HCT116 (cell line): Measurements from ENCODE around the gene HS6ST3. TPM values are rescaled to one million over a fixed set of nuclear protein-coding genes. Genes with fewer than 3 reads are reported as not detected.

Source experiments
- ATAC-seq: fragments of 200-7000 bp; cut with Tn5 transposase; 2 replicates; pipeline ENCODE4 v1.9.1; 2020; ENCODE audit warnings: mild to moderate bottlenecking, moderate library complexity
- BruUV-seq: library from RNA; stranded (reverse); fragments of 400-500 nt; replicated peaks from 2 replicates; lab custom pipeline; 2021; lab: Mats Ljungman, UMichigan
- CTCF ChIA-PET: fragments of 300-600 bp; sonication (Branson Sonifier 250); formaldehyde crosslinking; loops from one replicate; lab custom pipeline; 2021; ENCODE audit warnings: antibody characterized with exemption; lab: Charles Lee
- POLR2A ChIA-PET: fragments of 300-600, 350-600 bp; sonication (Branson Sonifier 250); formaldehyde crosslinking; loops from one replicate; lab custom pipeline; 2021; ENCODE audit warnings: antibody characterized with exemption; lab: Charles Lee
- RAD21 ChIA-PET, 2 experiments: fragments of 300-600 bp; sonication (Branson Sonifier 250); formaldehyde crosslinking; loops; one replicate each; lab custom pipeline; 2023; ENCODE audit warnings: low total read pairs in 2 of 2; ENCODE audit not compliant: uncharacterized antibody in 2 of 2, unreplicated experiment in 2 of 2, low non-redundant PET in 1 of 2; lab: Charles Lee
- DNase-seq: peaks from one replicate; pipeline ENCODE4 v3.0.0-alpha.2; 2010; ENCODE audit warnings: low read depth, low spot score
- H2AFZ ChIP-seq: fragments of 200-600 bp; shearing (Covaris generic), sonication (generic); 2 replicates; pipeline ENCODE4 v1.6.1; 2017; ENCODE audit warnings: low read depth, mixed run types, mixed read lengths, antibody characterized with exemption, low read length; ENCODE audit not compliant: poor library complexity, severe bottlenecking
- H3K27ac ChIP-seq: 2 replicates; pipeline ENCODE4 v1.5.1; 2012; ENCODE audit warnings: low read depth, low read length
- H3K27me3 ChIP-seq: fragments of 200-600 bp; sonication (generic); 2 replicates; pipeline ENCODE4 v1.6.1; 2016; ENCODE audit warnings: mixed run types, low read length, mixed read lengths; ENCODE audit not compliant: insufficient read depth
- H3K36me3 ChIP-seq, 2 experiments: fragments of 200-500 bp in 1 of 2; fragments of 200-600 bp in 1 of 2; sonication (Bioruptor generic) in 1 of 2; sonication (generic) in 1 of 2; 2 replicates each; pipeline versions ENCODE4 v1.5.1 to v1.6.1; 2014 to 2016; ENCODE audit warnings: low read length in 2 of 2, inconsistent platforms in 1 of 2, mixed read lengths in 1 of 2, mixed run types in 1 of 2; ENCODE audit not compliant: insufficient read depth in 2 of 2, control insufficient read depth in 1 of 2
- H3K4me1 ChIP-seq, 2 experiments: fragments of 200-600 bp in 1 of 2; sonication (generic) in 1 of 2; 2 replicates each; pipeline versions ENCODE4 v1.5.1 to v1.6.1; 2012 to 2017; ENCODE audit warnings: low read length in 2 of 2, inconsistent platforms in 1 of 2, mild to moderate bottlenecking in 1 of 2, mixed read lengths in 1 of 2, mixed run types in 1 of 2, moderate library complexity in 1 of 2; ENCODE audit not compliant: insufficient read depth in 2 of 2, control insufficient read depth in 1 of 2
- H3K4me2 ChIP-seq: fragments of 200-600 bp; sonication (generic); 2 replicates; pipeline ENCODE4 v1.6.1; 2017; ENCODE audit warnings: mixed run types, low read length, mixed read lengths
- H3K4me3 ChIP-seq, 2 experiments: fragments of 200-600 bp in 1 of 2; sonication (generic) in 1 of 2; replicated peaks in 1 of 2; 2 replicates each; pipeline ENCODE4 v1.5.1; 2011 to 2016; ENCODE audit warnings: low read length in 2 of 2, control low read depth in 1 of 2, low read depth in 1 of 2, mild to moderate bottlenecking in 1 of 2, mixed read lengths in 1 of 2, mixed run types in 1 of 2
- H3K79me2 ChIP-seq: fragments of 200-600 bp; sonication (generic); 2 replicates; pipeline ENCODE4 v1.6.1; 2017; ENCODE audit warnings: mild to moderate bottlenecking, mixed run types, low read length, moderate library complexity, mixed read lengths; ENCODE audit not compliant: insufficient read depth
- H3K9ac ChIP-seq: fragments of 200-600 bp; sonication (generic); 2 replicates; pipeline ENCODE4 v1.6.1; 2016; ENCODE audit warnings: low read length, mixed read lengths
- H3K9me2 ChIP-seq: fragments of 200-600 bp; sonication (generic), shearing (Covaris generic); 2 replicates; pipeline ENCODE4 v1.6.1; 2017; ENCODE audit warnings: mixed run types, mild to moderate bottlenecking, moderate library complexity; ENCODE audit not compliant: insufficient read depth
- H3K9me3 ChIP-seq, 2 experiments: fragments of 200-500 bp in 1 of 2; fragments of 200-600 bp in 1 of 2; sonication (Bioruptor generic) in 1 of 2; sonication (generic) in 1 of 2; 2 replicates each; pipeline ENCODE4 v1.6.1; 2014 to 2017; ENCODE audit warnings: low read length in 2 of 2, mixed read lengths in 2 of 2, inconsistent platforms in 1 of 2, low read depth in 1 of 2, mild to moderate bottlenecking in 1 of 2, mixed run types in 1 of 2, moderate library complexity in 1 of 2; ENCODE audit not compliant: control insufficient read depth in 1 of 2, insufficient read depth in 1 of 2
- H4K20me1 ChIP-seq: fragments of 200-600 bp; sonication (generic), shearing (Covaris generic); 2 replicates; pipeline ENCODE4 v1.6.1; 2017; ENCODE audit warnings: mixed run types, mild to moderate bottlenecking, moderate library complexity; ENCODE audit not compliant: insufficient read depth
- EGR1 ChIP-seq: IDR thresholded peaks from 2 replicates; pipeline ENCODE4 v1.6.1; 2012; ENCODE audit warnings: low read depth
- ELF1 ChIP-seq: IDR thresholded peaks from 2 replicates; pipeline ENCODE4 v1.6.1; 2012; ENCODE audit warnings: low read depth, borderline replicate concordance
- EZH2 ChIP-seq: fragments of 200-600 bp; sonication (generic); IDR thresholded peaks from 2 replicates; pipeline ENCODE4 v1.6.1; 2017; ENCODE audit warnings: antibody characterized with exemption, mixed run types
- REST ChIP-seq: IDR thresholded peaks from 2 replicates; pipeline ENCODE4 v1.6.1; 2012; ENCODE audit warnings: low read depth
- YY1 ChIP-seq: IDR thresholded peaks from 2 replicates; pipeline ENCODE4 v1.6.1; 2011; ENCODE audit warnings: low read length, low read depth, moderate library complexity, mild to moderate bottlenecking; ENCODE audit not compliant: insufficient replicate concordance; ENCODE audit errors: extremely low read depth
- ZNF274 ChIP-seq: fragments of 200-500 bp; sonication (Bioruptor generic); IDR thresholded peaks from 2 replicates; pipeline ENCODE4 v1.6.1; 2014; ENCODE audit warnings: mild to moderate bottlenecking, low read depth, low read length, inconsistent platforms
- intact Hi-C: fragments of 100-400 bp; cut with micrococcal nuclease; formaldehyde crosslinking; loops from 2 replicates; pipeline ENCODE4 v1.10.0; 2022
- total RNA-seq: library from RNA; stranded (reverse); gene quantifications from one replicate; pipeline ENCODE4 v1.2.1, GENCODE V29; 2021; ENCODE audit not compliant: unreplicated experiment
- TF ChIP-seq, protein P1 (sequence below): IDR thresholded peaks from 2 replicates; pipeline ENCODE4 v1.6.1; 2012

HS6ST3 gene
- total RNA-seq, 1 experiment from 2014 or later = 0.10 TPM

GRCh38 chr13:96460609-96461008, 370.7 kb downstream of the HS6ST3 start:
- Histone ChIP-seq H3K79me2 (no peaks in the 10 kb centered on the region), H3K9me3 (no peaks in the 10 kb centered on the region), H3K36me3 (no peaks in the 10 kb centered on the region), H3K4me3 (no peak overlapping the region), H2AFZ (no peak overlapping the region), H3K27me3 (peaks cover 6% of the 10 kb centered on the region; the same call in 1 of the 2 replicates), H3K4me2 (no peak overlapping the region), H3K27ac (no peak overlapping the region), H3K9ac (no peak overlapping the region), H3K4me1 (no peaks in the 10 kb centered on the region), H4K20me1 (no peaks in the 10 kb centered on the region), H3K9me2 (no peaks in the 10 kb centered on the region)
- intact Hi-C loops = no loop called here
- no peak for DNase-seq
- ChIA-PET RAD21 (no interaction called here), POLR2A (no interaction called here), CTCF (no interaction called here)
- no peak for TF ChIP-seq ZNF274
- no peak for TF ChIP-seq YY1
- no peak for ATAC-seq
- no TSS peak for BruUV-seq

GRCh38 chr13:96473526-96474180, 383.7 kb downstream of the HS6ST3 start:
- H3K27ac ChIP-seq = no peak overlapping the region
- POLR2A ChIA-PET = no interaction called here
- H3K4me2 ChIP-seq = no peak overlapping the region
- H4K20me1 ChIP-seq = no peaks in the 10 kb centered on the region
- H3K9ac ChIP-seq = no peak overlapping the region
- ATAC-seq (no peak), DNase-seq (no peak)
- CTCF ChIA-PET = no interaction called here
- H3K9me3 ChIP-seq = no peaks in the 10 kb centered on the region
- no peaks in the 10 kb centered on the region for H3K9me2 ChIP-seq
- H2AFZ ChIP-seq = no peak overlapping the region
- BruUV-seq = no TSS peak
- no peaks in the 10 kb centered on the region for H3K36me3 ChIP-seq
- H3K4me3 ChIP-seq = no peak overlapping the region
- intact Hi-C loops = no loop called here
- no peak for TF ChIP-seq REST
- TF ChIP-seq EZH2 = no peak
- TF ChIP-seq, protein P1, sequence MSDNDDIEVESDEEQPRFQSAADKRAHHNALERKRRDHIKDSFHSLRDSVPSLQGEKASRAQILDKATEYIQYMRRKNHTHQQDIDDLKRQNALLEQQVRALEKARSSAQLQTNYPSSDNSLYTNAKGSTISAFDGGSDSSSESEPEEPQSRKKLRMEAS = no peak
- TF ChIP-seq ELF1 = no peak
- TF ChIP-seq EGR1 = no peak
- TF ChIP-seq, all 23 proteins: peak for 0
- H3K4me1 ChIP-seq = no peaks in the 10 kb centered on the region
- H3K27me3 ChIP-seq = peaks cover 25% of the 10 kb centered on the region
- RAD21 ChIA-PET = no interaction called here
- H3K79me2 ChIP-seq = no peaks in the 10 kb centered on the region
